IPS-15b (cell line): ENCODE measurements around the gene DTNA.

Experiments used
- H3K27me3 ChIP-seq: one replicate; pipeline ENCODE4 v1.6.1; 2013; ENCODE audit warnings: low read length; ENCODE audit not compliant: control insufficient read depth, insufficient read depth
- H3K36me3 ChIP-seq: one replicate; pipeline ENCODE4 v1.6.1; 2013; ENCODE audit warnings: low read length; ENCODE audit not compliant: control insufficient read depth, insufficient read depth
- H3K4me1 ChIP-seq: one replicate; pipeline ENCODE4 v1.6.1; 2013; ENCODE audit warnings: mild to moderate bottlenecking, low read length; ENCODE audit not compliant: control insufficient read depth, insufficient read depth
- H3K4me3 ChIP-seq: one replicate; pipeline ENCODE4 v1.5.1; 2013; ENCODE audit warnings: low read depth, low read length
- H3K9ac ChIP-seq: one replicate; pipeline ENCODE4 v1.6.1; 2013; ENCODE audit warnings: low read depth, mild to moderate bottlenecking, low read length
- H3K9me3 ChIP-seq: one replicate; pipeline ENCODE4 v1.6.1; 2013; ENCODE audit warnings: mild to moderate bottlenecking, low read length; ENCODE audit not compliant: control insufficient read depth, insufficient read depth

DTNA gene

DNA sequence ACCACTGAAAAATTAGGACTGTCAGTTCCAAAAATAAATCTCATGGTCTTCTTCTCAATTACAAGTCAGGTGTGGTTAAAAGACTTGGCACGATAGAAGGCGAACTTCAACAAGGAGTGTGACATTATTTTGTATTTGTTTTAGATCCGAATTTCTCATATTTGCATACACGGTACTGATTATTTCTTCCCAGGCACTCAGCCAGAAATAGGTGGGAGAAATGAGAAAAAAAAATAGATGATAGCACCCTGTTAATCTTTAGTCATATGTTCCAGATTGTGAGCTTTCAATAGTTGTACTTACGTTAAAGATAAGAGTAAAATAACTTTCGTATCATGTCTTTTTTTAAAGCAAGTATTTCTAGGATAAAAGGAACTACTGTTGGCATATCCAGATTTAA lies 106.1 kb downstream of the DTNA start:
- Histone ChIP-seq H3K27me3 (no peaks in the 10 kb centered on the region), H3K9ac (no peak overlapping the region), H3K4me3 (no peak overlapping the region), H3K4me1 (no peaks in the 10 kb centered on the region), H3K9me3 (no peaks in the 10 kb centered on the region), H3K36me3 (peaks cover 2% of the 10 kb centered on the region)

GRCh38 chr18:34817636-34818035 lies 107.5 kb downstream of the DTNA start:
- Histone ChIP-seq H3K9ac (no peak overlapping the region), H3K36me3 (peaks cover 1% of the 10 kb centered on the region), H3K4me1 (no peaks in the 10 kb centered on the region), H3K4me3 (no peak overlapping the region), H3K9me3 (no peaks in the 10 kb centered on the region), H3K27me3 (no peaks in the 10 kb centered on the region)

DNA sequence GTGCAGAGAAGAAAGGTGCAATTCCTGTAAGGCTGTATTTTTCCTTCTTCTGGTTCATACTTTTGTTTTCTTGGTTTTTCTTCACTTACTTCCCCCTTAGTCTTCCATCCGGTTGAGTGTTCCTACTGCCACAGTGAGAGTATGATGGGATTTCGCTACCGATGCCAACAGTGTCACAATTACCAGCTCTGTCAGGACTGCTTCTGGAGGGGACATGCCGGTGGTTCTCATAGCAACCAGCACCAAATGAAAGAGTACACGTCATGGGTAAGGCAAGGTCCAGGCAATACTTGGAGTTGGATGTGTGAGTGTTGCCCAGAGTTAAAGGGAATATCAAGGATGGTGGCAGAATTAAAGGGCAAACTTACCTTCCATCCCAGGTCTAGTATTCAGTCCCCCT lies 108.0 kb downstream of the DTNA start:
- Histone ChIP-seq H3K36me3 (no peaks in the 10 kb centered on the region), H3K9ac (no peak overlapping the region), H3K9me3 (no peaks in the 10 kb centered on the region), H3K27me3 (no peaks in the 10 kb centered on the region), H3K4me3 (no peak overlapping the region), H3K4me1 (no peaks in the 10 kb centered on the region)

DNA sequence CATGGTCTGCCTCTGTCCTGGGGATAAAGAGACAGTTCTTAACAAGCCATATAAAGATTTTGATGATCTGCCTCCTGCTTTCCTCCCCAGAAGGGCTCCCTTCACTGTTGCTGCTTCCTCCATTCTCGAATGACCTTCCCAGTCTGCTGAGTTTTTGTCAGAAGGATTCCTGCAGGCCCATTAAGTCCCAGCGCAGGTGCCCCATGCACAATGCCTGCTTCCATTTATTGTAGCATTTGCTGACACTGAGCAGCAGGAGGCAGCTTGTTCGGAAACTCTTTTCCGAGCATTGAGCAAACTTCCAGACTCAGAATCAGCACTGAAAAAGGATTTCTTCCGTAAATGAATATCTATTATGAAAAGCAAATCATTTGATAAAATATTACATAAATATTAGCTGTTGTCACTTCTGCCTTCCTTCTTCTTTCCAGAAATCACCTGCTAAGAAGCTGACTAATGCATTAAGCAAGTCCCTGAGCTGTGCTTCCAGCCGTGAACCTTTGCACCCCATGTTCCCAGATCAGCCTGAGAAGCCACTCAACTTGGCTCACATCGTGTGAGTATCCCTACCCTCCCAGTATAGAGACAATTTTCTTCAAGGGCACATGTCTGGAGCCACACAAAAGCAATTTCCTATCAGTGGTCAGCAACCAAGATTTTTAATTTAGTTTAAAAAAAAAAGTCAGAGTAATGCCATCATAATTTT lies 110.4 kb downstream of the DTNA start:
- H3K9ac ChIP-seq: no peak overlapping the region
- no peak overlapping the region for H3K4me3 ChIP-seq
- H3K27me3 ChIP-seq: no peaks in the 10 kb centered on the region
- no peaks in the 10 kb centered on the region for H3K36me3 ChIP-seq
- no peaks in the 10 kb centered on the region for H3K4me1 ChIP-seq
- H3K9me3 ChIP-seq: no peaks in the 10 kb centered on the region

GRCh38 chr18:34821669-34822210 lies 111.6 kb downstream of the DTNA start:
- Histone ChIP-seq H3K4me3 (no peak overlapping the region), H3K9ac (no peak overlapping the region), H3K27me3 (no peaks in the 10 kb centered on the region), H3K36me3 (no peaks in the 10 kb centered on the region), H3K9me3 (no peaks in the 10 kb centered on the region), H3K4me1 (no peaks in the 10 kb centered on the region)

GRCh38 chr18:34828093-34828492 lies 118.0 kb downstream of the DTNA start:
- Histone ChIP-seq H3K27me3 (no peaks in the 10 kb centered on the region), H3K4me1 (no peaks in the 10 kb centered on the region), H3K9ac (no peak overlapping the region), H3K36me3 (no peaks in the 10 kb centered on the region), H3K4me3 (no peak overlapping the region), H3K9me3 (no peaks in the 10 kb centered on the region)

DNA sequence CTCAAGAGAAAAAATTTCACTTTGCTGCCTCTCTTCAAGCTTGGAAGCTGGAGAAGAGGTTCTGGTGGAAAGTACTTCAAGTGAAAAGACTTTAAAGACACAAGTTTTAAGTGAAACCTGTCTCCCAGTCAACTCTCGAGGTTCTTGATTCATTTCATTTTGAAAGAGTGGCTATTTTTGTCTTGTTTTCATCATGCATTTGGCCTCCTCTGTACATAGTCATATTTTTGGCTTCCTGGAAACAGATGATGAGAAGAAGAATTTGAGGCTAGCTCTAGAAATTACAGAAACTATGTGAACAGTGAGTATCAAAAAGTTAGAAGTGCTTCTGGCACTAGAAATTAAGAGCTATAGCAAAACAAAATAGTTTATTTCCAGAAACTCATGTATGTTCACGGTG lies 124.8 kb downstream of the DTNA start:
- Histone ChIP-seq H3K36me3 (no peaks in the 10 kb centered on the region), H3K9me3 (no peaks in the 10 kb centered on the region), H3K4me1 (no peaks in the 10 kb centered on the region), H3K4me3 (no peak overlapping the region), H3K27me3 (no peaks in the 10 kb centered on the region), H3K9ac (no peak overlapping the region)

DNA sequence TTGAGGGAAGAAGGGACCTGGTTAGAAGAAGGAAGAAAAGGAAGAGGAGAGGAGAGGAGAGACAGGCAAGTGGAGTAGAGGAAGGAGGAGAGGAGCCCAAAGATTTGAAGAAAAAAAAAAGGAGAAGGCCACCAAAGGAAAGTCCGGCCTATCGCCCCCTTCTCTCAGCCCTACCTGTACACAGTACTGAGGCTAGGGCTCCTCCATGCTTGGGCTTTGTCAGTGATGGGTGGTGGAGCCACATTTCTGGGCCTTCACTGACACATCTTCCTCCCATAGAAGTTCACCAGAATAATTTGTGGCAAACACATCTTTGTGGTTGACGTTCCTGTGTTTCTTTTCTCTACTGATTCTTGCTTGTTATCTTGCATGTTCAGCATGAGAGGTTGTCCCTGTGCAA lies 125.4 kb downstream of the DTNA start:
- H3K4me3 ChIP-seq: no peak overlapping the region
- H3K9ac ChIP-seq: no peak overlapping the region
- no peaks in the 10 kb centered on the region for H3K36me3 ChIP-seq
- no peaks in the 10 kb centered on the region for H3K4me1 ChIP-seq
- H3K9me3 ChIP-seq: no peaks in the 10 kb centered on the region
- H3K27me3 ChIP-seq: no peaks in the 10 kb centered on the region

DNA sequence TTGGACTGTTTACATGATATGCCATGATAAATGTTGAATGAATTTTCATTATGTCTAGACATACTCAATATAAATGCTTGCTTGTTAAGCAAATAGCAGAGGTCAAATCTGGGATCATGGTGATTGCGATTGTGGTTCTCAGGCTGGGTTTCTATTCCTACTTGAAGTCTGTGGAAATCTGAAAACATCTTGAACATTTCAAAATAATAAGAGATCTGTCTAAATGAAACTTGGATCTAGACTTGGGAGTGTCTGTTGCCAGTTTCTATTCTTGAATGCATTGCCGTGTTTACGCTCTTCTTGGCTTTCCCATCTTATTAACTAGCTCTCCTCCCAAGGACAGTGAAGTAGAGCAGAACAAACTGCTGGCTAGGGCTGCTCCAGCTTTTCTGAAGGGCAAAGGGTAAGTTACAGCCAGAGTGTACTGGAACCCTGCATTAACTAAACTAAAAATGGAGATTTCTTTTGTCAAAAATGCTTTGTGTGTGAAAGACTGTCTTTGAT lies 127.7 kb downstream of the DTNA start:
- Histone ChIP-seq H3K4me1 (no peaks in the 10 kb centered on the region), H3K36me3 (no peaks in the 10 kb centered on the region), H3K4me3 (no peak overlapping the region), H3K27me3 (no peaks in the 10 kb centered on the region), H3K9me3 (no peaks in the 10 kb centered on the region), H3K9ac (no peak overlapping the region)

DNA sequence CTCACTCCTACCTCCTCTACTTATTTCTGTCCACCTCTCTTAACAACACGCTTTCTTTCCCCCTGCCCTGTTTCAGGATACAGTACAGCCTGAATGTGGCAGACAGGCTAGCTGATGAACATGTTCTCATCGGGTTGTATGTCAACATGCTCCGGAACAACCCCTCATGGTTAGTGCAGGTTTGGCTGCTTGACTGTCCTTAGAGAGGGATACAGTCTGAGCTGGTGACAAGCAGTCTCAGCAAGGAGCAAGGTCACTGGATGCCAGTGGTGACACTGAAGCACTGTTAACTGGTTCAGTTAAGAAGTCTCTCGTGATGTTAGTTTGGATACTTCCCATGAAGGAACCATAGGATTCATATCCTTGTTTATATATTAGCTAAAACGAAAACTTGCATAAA lies 128.6 kb downstream of the DTNA start:
- no peaks in the 10 kb centered on the region for H3K27me3 ChIP-seq
- no peak overlapping the region for H3K4me3 ChIP-seq
- no peaks in the 10 kb centered on the region for H3K9me3 ChIP-seq
- H3K4me1 ChIP-seq: no peaks in the 10 kb centered on the region
- no peak overlapping the region for H3K9ac ChIP-seq
- no peaks in the 10 kb centered on the region for H3K36me3 ChIP-seq

DNA sequence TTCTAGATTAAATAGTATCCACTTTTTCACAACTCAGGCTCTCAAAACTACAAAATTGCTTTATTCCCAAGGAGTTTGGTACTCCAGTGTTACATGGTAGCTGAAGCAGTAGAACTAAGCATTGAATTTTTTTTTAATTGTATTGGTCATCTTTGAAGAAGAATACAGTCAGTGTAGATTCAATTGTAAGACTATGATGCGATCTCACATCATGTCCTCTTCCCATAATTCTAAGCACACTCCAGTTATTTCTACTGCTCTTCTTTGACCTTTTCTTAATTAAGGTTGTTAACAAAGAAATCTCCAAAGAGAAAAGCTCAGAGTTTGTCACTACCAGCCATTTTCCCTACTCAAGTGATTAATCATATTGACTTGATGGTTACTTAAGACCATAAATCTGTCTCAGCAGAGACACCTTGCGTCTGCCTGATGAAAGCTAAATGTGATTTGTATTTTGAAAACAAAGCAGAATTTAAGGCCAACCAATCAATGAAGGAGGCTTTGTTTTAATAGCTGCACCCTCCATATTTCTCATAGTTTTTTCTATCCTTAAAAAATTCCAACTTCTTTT lies 130.2 kb downstream of the DTNA start:
- Histone ChIP-seq H3K9me3 (no peaks in the 10 kb centered on the region), H3K36me3 (no peaks in the 10 kb centered on the region), H3K4me3 (no peak overlapping the region), H3K9ac (no peak overlapping the region), H3K4me1 (no peaks in the 10 kb centered on the region), H3K27me3 (no peaks in the 10 kb centered on the region)

DNA sequence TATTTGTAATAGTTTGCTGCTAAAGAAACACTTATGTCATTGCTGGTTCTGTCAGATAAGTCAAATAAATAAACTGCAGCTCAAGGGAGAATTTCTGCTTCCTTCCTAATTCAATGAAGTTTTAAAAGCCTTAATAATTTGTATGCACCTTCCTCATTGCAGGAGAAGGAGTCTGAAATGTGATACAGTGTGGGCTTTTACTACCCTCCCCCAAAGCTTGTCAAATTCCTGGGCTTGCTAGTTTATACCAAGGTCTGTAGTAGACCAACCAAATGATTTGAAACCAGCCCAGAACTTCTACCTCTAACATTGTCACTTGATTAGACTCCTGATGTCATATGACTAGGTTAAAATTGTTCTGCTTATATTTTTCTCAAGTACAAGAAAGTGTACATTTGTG lies 131.8 kb downstream of the DTNA start:
- no peaks in the 10 kb centered on the region for H3K27me3 ChIP-seq
- H3K9me3 ChIP-seq: no peaks in the 10 kb centered on the region
- H3K36me3 ChIP-seq: no peaks in the 10 kb centered on the region
- no peak overlapping the region for H3K4me3 ChIP-seq
- no peaks in the 10 kb centered on the region for H3K4me1 ChIP-seq
- no peak overlapping the region for H3K9ac ChIP-seq
